ENCODE data around the gene DDX10. TPM values are rescaled to one million over a fixed set of nuclear protein-coding genes. Genes with fewer than 3 reads are reported as not detected.

The DDX10 gene
- total and polyA plus RNA-seq, 8 donors, result 16.5 to 32.8 (median 28.9) TPM

DNA sequence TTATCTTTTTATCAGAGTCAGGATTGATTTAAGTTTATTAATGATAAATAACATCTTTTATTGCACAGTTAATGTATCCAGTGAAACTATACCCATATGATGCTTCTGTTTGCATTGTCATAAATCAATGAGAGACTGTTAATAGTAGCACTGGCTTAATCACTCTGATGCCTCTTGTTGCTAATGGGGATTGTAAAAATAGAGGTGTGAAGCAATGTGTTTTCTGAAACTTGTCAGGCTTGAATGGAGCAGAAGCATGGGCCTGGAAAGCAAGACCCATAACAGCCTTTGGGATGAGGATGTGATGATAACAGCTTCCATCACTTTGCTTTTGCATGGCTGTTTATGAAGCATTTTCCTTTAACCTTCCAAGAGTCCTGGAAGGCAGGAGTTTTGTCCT, 319.7 kb downstream of the DDX10 start:
- DNase-seq (no peak), ATAC-seq (no peak)
- no peak overlapping the region for H3K27ac ChIP-seq
- TF ChIP-seq, protein P1, sequence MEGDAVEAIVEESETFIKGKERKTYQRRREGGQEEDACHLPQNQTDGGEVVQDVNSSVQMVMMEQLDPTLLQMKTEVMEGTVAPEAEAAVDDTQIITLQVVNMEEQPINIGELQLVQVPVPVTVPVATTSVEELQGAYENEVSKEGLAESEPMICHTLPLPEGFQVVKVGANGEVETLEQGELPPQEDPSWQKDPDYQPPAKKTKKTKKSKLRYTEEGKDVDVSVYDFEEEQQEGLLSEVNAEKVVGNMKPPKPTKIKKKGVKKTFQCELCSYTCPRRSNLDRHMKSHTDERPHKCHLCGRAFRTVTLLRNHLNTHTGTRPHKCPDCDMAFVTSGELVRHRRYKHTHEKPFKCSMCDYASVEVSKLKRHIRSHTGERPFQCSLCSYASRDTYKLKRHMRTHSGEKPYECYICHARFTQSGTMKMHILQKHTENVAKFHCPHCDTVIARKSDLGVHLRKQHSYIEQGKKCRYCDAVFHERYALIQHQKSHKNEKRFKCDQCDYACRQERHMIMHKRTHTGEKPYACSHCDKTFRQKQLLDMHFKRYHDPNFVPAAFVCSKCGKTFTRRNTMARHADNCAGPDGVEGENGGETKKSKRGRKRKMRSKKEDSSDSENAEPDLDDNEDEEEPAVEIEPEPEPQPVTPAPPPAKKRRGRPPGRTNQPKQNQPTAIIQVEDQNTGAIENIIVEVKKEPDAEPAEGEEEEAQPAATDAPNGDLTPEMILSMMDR (IDR thresholded peaks at IDR 0.05), result no peak
- no peaks in the 10 kb centered on the region for H3K36me3 ChIP-seq
- intact Hi-C loops (cut with DNase I), result no loop called here
- peaks cover 0 to under 1% of the 10 kb centered on the region in 2 donors for H3K9me3 ChIP-seq
- H3K27me3 ChIP-seq, result no peaks in the 10 kb centered on the region
- no peaks in the 10 kb centered on the region for H3K4me1 ChIP-seq
- no peak overlapping the region for H3K4me3 ChIP-seq

GRCh38 chr11:108985236-108985944, 320.5 kb downstream of the DDX10 start:
- Histone ChIP-seq H3K9me3 (peaks cover 0 to 4% of the 10 kb centered on the region in 2 donors), H3K27ac (no peak overlapping the region), H3K4me3 (no peak overlapping the region), H3K36me3 (no peaks in the 10 kb centered on the region), H3K4me1 (no peaks in the 10 kb centered on the region), H3K27me3 (no peaks in the 10 kb centered on the region)
- TF ChIP-seq, protein P1 (IDR thresholded peaks at IDR 0.05), result no peak
- DNase-seq (no peak), ATAC-seq (no peak)
- intact Hi-C loops (cut with DNase I), result no loop called here

DNA sequence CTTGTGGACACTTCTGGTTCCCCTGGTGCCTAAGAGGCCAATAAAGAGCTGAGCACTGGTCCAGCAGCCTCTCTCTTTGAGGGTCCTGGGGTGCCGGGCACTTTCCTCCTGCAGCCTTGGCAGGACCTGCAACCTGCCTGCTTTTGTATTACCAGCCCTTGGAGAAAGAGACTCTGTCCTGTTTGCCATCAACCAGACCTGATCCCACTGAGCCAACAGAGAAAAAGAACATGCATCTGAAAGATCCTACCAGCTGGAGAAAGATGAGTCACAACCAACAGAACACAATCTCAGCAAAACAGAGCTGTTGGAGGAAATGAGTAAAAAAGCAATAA, 321.0 kb downstream of the DDX10 start:
- Histone ChIP-seq H3K27me3 (no peaks in the 10 kb centered on the region), H3K4me3 (no peak overlapping the region), H3K27ac (no peak overlapping the region), H3K4me1 (no peaks in the 10 kb centered on the region), H3K36me3 (no peaks in the 10 kb centered on the region), H3K9me3 (peaks cover 0 to 4% of the 10 kb centered on the region in 2 donors)
- ATAC-seq (no peak), DNase-seq (no peak)
- intact Hi-C loops (cut with DNase I), result no loop called here
- TF ChIP-seq, protein P1 (IDR thresholded peaks at IDR 0.05), result no peak

Other genes starting within 250 kb of the DDX10 start
- under 1 TPM; 0.37 to 0.64 TPM for gene C11orf65, start 197.5 kb upstream of the DDX10 start, total RNA-seq
- gene C11orf65, start 197.5 kb upstream of the DDX10 start, polyA plus RNA-seq (ENCODE audit: insufficient read length in 6 of 6), result 1 to 10 TPM; 1.1 to 2.7 (median 2.0) TPM
- 10 to 100 TPM; 27.4 to 38.0 TPM for gene POGLUT3, start 166.7 kb upstream of the DDX10 start, total RNA-seq
- 10 to 100 TPM; 60.0 to 77.7 (median 67.6) TPM for gene POGLUT3, start 166.7 kb upstream of the DDX10 start, polyA plus RNA-seq (ENCODE audit: insufficient read length in 6 of 6)
- 10 to 100 TPM; 27.7 to 31.7 TPM for gene EXPH5, start 71.3 kb upstream of the DDX10 start, total RNA-seq
- 10 to 100 TPM in 2 of 6 donors, 1 to 10 TPM in 4; 7.4 to 11.6 (median 8.6) TPM for gene EXPH5, start 71.3 kb upstream of the DDX10 start, polyA plus RNA-seq (ENCODE audit: insufficient read length in 6 of 6)

All from left lung (tissue), 10 donors.